ENCODE measurements around the gene SH3BP4. TPM values are rescaled to one million over a fixed set of nuclear protein-coding genes. Genes with fewer than 3 reads are reported as not detected.

The SH3BP4 gene
- total RNA-seq, 2 experiments from 2014 or later: 0.06 TPM; not detected in 1

DNA sequence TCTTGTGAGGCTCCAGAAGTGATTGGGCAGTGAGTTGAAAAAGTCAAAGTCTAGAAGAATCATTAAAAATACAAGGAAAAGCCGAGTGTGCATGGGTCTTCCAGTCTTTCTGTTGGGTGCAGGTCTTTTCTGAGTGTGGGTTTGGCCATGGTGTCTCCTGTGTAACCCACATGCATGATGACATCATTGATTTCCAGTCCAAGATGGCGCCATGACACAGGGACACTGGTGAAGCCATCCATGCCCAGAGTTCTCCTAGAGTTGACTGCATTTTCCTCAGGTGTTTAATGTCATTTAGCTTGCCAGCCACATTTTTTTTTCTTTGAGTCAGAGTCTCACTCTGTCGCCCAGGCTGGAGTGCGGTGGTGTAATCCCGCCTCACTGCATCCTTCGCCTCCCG is 35.9 kb downstream of the SH3BP4 start:
- H3K4me2 ChIP-seq (ENCODE audit: low read length): no peak overlapping the region
- peaks cover 3% of the 10 kb centered on the region for H3K4me1 ChIP-seq (ENCODE audit: insufficient read depth, low read length, poor library complexity, severe bottlenecking)
- no peaks in the 10 kb centered on the region for H4K20me1 ChIP-seq (ENCODE audit: insufficient read depth, low read length)
- no peaks in the 10 kb centered on the region for H3K9me2 ChIP-seq (ENCODE audit: insufficient read depth, low read length)
- intact Hi-C loops (cut with micrococcal nuclease; ENCODE audit: unreplicated experiment): no loop called here
- no peak overlapping the region for H2AFZ ChIP-seq (ENCODE audit: low read length)
- DNase-seq (ENCODE audit: low spot score): no peak
- H3K9me3 ChIP-seq (ENCODE audit: low read length): no peaks in the 10 kb centered on the region
- no peak for TF ChIP-seq EZH2phosphoT487 (IDR thresholded peaks at IDR 0.05; ENCODE audit: borderline replicate concordance, low read depth, low read length)
- TF ChIP-seq, protein P1, sequence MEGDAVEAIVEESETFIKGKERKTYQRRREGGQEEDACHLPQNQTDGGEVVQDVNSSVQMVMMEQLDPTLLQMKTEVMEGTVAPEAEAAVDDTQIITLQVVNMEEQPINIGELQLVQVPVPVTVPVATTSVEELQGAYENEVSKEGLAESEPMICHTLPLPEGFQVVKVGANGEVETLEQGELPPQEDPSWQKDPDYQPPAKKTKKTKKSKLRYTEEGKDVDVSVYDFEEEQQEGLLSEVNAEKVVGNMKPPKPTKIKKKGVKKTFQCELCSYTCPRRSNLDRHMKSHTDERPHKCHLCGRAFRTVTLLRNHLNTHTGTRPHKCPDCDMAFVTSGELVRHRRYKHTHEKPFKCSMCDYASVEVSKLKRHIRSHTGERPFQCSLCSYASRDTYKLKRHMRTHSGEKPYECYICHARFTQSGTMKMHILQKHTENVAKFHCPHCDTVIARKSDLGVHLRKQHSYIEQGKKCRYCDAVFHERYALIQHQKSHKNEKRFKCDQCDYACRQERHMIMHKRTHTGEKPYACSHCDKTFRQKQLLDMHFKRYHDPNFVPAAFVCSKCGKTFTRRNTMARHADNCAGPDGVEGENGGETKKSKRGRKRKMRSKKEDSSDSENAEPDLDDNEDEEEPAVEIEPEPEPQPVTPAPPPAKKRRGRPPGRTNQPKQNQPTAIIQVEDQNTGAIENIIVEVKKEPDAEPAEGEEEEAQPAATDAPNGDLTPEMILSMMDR (conservative IDR thresholded peaks at IDR 0.05; ENCODE audit: low read length): no peak
- ChIA-PET CTCF (ENCODE audit: unreplicated experiment) (no interaction called here), POLR2A (no interaction called here)
- no peak overlapping the region for H3K4me3 ChIP-seq (ENCODE audit: low read depth, low read length, poor library complexity, severe bottlenecking)
- no TSS peak for BruUV-seq (replicated peaks)
- H3K27ac ChIP-seq (ENCODE audit: low read depth, low read length, poor library complexity, severe bottlenecking): no peak overlapping the region
- no peaks in the 10 kb centered on the region for H3K79me2 ChIP-seq (ENCODE audit: insufficient read depth, low read depth, low read length)
- no peaks in the 10 kb centered on the region for H3K36me3 ChIP-seq (ENCODE audit: insufficient read depth, low read length)

DNA sequence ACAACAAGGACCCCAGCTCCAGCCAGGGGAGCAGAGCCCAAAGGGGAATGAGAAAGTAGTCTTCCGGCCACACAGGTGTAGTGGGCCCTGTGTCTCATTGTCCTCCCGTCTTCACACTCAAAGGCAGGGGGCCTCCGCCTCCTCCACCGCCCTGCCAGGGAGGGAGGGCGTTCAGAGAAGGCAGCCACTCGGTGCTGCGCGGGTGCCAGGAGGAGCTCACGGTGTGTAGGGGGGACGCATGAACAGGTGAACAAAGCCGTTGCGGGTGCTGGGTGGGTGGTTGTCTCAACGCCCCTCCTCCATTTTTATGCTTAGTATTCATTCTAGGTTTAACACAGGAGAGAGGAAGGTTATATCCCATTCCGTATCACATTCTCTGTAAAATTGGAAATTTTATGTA is 36.7 kb downstream of the SH3BP4 start:
- Histone ChIP-seq H3K4me3 (ENCODE audit: low read depth, low read length, poor library complexity, severe bottlenecking) (no peak overlapping the region), H3K4me2 (ENCODE audit: low read length) (no peak overlapping the region), H2AFZ (ENCODE audit: low read length) (no peak overlapping the region), H4K20me1 (ENCODE audit: insufficient read depth, low read length) (no peaks in the 10 kb centered on the region), H3K36me3 (ENCODE audit: insufficient read depth, low read length) (no peaks in the 10 kb centered on the region), H3K9me3 (ENCODE audit: low read length) (no peaks in the 10 kb centered on the region), H3K4me1 (ENCODE audit: insufficient read depth, low read length, poor library complexity, severe bottlenecking) (peaks cover 11% of the 10 kb centered on the region), H3K9me2 (ENCODE audit: insufficient read depth, low read length) (no peaks in the 10 kb centered on the region), H3K79me2 (ENCODE audit: insufficient read depth, low read depth, low read length) (no peaks in the 10 kb centered on the region), H3K27ac (ENCODE audit: low read depth, low read length, poor library complexity, severe bottlenecking) (no peak overlapping the region)
- CTCF ChIA-PET (ENCODE audit: unreplicated experiment): no interaction called here
- intact Hi-C loops (cut with micrococcal nuclease; ENCODE audit: unreplicated experiment): no loop called here
- POLR2A ChIA-PET: no interaction called here
- no peak for DNase-seq (ENCODE audit: low spot score)
- TF ChIP-seq EZH2phosphoT487 (IDR thresholded peaks at IDR 0.05; ENCODE audit: borderline replicate concordance, low read depth, low read length): no peak
- TF ChIP-seq, protein P1 (conservative IDR thresholded peaks at IDR 0.05; ENCODE audit: low read length): no peak
- no TSS peak for BruUV-seq (replicated peaks)

DNA sequence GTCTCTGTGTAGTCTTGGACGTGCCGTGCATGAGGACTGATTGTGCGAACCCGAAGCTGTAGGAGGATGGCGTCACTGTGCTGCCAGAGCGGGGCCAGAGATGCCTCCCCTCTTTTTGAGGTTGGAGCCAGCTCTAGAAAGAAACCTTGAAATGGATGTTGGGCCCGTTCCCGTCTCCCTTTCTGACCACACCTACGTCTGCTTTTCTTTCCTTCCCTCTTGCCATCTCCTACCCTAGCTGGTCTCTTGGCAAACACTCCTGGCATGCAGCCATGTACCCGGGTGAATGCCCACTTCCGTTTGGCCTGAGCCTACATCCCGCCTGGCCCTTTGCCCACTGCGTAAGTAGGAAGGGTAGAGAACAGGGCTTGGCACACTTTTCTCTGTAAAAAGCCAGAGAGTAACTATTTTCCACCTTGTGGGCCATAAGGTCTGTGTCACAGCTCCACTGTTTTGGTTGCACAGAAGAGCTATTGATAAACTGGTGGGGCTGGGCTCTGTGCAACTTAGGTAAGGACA is 37.4 kb downstream of the SH3BP4 start:
- H4K20me1 ChIP-seq (ENCODE audit: insufficient read depth, low read length): no peaks in the 10 kb centered on the region
- no peaks in the 10 kb centered on the region for H3K79me2 ChIP-seq (ENCODE audit: insufficient read depth, low read depth, low read length)
- ChIA-PET POLR2A (no interaction called here), CTCF (ENCODE audit: unreplicated experiment) (no interaction called here)
- BruUV-seq (replicated peaks): no TSS peak
- no peaks in the 10 kb centered on the region for H3K36me3 ChIP-seq (ENCODE audit: insufficient read depth, low read length)
- intact Hi-C loops (cut with micrococcal nuclease; ENCODE audit: unreplicated experiment): no loop called here
- H3K4me2 ChIP-seq (ENCODE audit: low read length): no peak overlapping the region
- no peak overlapping the region for H3K4me3 ChIP-seq (ENCODE audit: low read depth, low read length, poor library complexity, severe bottlenecking)
- H2AFZ ChIP-seq (ENCODE audit: low read length): no peak overlapping the region
- TF ChIP-seq EZH2phosphoT487 (IDR thresholded peaks at IDR 0.05; ENCODE audit: borderline replicate concordance, low read depth, low read length): no peak
- TF ChIP-seq, protein P1 (conservative IDR thresholded peaks at IDR 0.05; ENCODE audit: low read length): no peak
- H3K9me2 ChIP-seq (ENCODE audit: insufficient read depth, low read length): no peaks in the 10 kb centered on the region
- DNase-seq (ENCODE audit: low spot score): no peak
- H3K4me1 ChIP-seq (ENCODE audit: insufficient read depth, low read length, poor library complexity, severe bottlenecking): peaks cover 18% of the 10 kb centered on the region
- no peaks in the 10 kb centered on the region for H3K9me3 ChIP-seq (ENCODE audit: low read length)
- no peak overlapping the region for H3K27ac ChIP-seq (ENCODE audit: low read depth, low read length, poor library complexity, severe bottlenecking)
